D721Med (cell line): ENCODE data around the gene RRAS2.

ENCODE experiments used
- DNase-seq: peaks from one replicate; pipeline ENCODE4 v3.0.0; 2011; ENCODE audit warnings: low spot score; ENCODE audit not compliant: insufficient read length
- FAIRE-seq: peaks from 2 replicates; lab custom pipeline; 2011; peaks lifted over from hg19 to GRCh38; lab: Jason Lieb, UNC
- CTCF ChIP-seq: IDR thresholded peaks from 2 replicates; pipeline ENCODE4 v1.5.1; 2012; ENCODE audit warnings: mild to moderate bottlenecking, control low read depth; ENCODE audit not compliant: insufficient read depth; ENCODE audit errors: missing control alignments

Gene RRAS2

GRCh38 chr11:14371249-14371648, 12.3 kb upstream of the RRAS2 start:
- FAIRE-seq (no peak), DNase-seq (no peak)
- TF ChIP-seq CTCF = no peak

DNA sequence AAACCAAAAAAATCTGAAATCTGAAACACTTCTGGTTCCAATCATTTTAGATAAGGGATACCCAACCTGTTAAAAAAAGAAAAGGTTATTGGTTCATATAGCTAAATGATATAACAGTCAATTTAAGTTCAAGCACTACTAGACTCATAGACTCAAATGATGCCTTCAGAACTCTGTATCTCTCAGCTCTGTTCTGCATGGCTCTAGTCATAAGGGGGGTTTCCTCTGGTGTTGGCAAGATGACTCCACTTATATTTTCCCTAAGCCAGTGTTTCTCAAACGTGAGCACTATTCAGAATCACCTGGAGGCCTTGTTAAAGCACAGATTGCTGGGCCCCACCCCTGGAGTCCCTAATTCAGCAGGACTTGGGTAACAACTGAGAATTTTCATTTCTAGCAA, 11.5 kb upstream of the RRAS2 start:
- no peak for TF ChIP-seq CTCF
- FAIRE-seq (no peak), DNase-seq (no peak)

GRCh38 chr11:14369598-14369997, 10.6 kb upstream of the RRAS2 start:
- DNase-seq (no peak), FAIRE-seq (no peak)
- no peak for TF ChIP-seq CTCF

DNA sequence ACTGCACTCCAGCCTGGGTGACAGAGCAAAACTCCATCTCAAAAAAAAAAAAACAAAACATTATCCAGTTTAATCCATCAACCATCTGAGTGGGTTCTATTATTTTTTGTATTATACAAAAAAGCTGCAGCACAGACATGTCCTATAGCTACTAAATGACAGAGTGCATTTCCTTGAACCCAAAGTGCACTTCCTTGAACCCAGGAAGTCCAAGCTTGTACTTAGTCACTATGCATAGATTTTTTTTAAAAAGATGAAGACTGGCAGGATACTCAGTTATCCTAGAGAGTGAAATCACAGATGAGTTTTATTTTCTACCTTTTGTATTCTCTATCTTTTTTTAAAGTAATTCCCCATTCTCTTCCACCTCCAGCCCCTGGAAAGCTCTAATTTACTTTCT, 8.0 kb upstream of the RRAS2 start:
- no peak for TF ChIP-seq CTCF
- DNase-seq (no peak), FAIRE-seq (no peak)

DNA sequence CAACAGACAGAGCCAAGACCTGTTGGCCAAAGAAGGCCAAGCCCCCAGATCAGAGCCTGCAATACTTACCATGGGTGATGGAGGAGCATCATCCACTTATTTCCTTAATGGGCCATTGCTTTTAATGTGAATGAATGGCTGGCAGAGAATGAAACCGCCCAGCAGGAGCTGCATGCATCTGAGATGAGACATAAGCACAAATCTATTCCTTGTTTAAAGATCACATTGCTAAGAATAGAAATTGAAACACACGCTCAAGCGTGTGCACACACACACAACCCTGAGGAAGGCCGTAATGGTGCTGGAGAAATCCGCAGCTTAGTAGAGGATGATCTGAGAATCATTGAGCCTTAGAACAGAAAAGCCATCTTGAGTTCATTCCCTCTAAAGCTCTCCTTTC, 5.3 kb upstream of the RRAS2 start:
- FAIRE-seq (no peak), DNase-seq (no peak)
- TF ChIP-seq CTCF = no peak

DNA sequence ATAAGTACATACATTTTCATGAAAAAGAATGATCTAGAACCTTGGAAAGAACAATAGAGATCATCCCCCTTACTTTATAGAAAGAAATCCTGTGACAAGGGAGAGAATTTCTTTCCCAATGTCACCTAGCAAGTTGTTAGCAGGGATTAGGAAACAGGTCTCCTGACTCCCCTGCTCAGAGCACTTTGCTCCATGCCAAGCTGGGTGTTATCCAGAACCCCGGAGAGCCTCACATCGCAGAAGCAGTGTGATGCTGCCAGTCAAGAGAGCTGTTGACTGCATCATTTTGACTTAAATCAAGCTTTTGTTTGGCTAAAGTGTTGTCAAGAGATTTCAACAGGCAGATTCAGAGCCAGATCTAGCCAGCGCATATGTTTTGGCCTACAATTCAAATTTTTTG, 3.6 kb upstream of the RRAS2 start:
- no peak for TF ChIP-seq CTCF
- FAIRE-seq = no peak

DNA sequence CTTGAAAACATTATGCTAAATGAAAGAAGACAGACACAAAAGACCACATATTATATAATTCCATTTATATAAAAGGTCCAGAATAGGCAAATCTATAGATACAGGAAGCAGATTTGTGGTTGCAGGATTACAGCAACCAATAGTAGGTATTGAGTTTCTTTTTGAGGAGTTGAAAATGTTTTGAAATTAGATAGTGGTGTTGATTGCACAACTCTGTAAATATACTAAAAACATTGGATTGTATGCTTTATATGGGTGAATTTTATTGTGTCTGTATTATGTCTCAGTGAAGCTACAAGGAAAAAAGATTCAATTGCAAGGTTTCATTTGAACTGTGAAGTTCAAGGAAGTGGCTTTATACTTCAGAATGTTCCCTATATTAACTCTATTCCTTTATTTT, 3.0 kb upstream of the RRAS2 start:
- TF ChIP-seq CTCF = no peak
- FAIRE-seq (no peak), DNase-seq (no peak)

More for the DNA sequence above, 3.6 kb upstream of the RRAS2 start:
- DNase-seq = no peak
